Fibroblast of peridontal ligament (primary cell): ENCODE results near the gene TNS1.

Experiments
- DNase-seq: peaks from one replicate; pipeline ENCODE4 v3.0.0-alpha.2; 2010; ENCODE audit errors: extremely low read depth

The TNS1 gene

DNA sequence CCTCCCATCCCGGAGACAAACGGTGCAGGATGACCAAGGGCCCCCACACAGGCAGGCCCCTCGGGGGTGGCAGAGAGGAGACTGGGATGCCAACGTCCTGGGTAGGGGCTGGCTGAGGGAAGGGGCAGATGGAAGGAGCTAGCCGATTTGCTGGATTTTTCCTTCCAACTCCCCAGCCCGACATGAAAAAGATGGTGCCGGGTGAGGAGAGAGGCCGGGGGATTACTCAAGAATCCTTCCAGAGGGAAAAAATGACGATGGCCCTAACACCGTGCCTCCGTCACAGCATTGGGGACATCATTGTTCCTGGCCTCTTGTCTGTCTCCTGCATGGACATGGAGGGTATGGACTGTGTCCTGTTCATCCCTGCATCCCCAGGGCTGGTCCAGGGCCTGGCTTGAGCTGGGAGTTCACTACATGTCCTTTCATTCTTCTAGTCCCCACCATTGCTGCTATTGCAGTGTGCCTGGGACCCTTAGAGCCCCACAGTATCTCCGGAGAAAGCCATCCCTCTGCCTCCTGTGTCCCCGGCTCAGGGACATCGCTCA lies 217.7 kb downstream of the TNS1 start:
- DNase-seq = no peak

DNA sequence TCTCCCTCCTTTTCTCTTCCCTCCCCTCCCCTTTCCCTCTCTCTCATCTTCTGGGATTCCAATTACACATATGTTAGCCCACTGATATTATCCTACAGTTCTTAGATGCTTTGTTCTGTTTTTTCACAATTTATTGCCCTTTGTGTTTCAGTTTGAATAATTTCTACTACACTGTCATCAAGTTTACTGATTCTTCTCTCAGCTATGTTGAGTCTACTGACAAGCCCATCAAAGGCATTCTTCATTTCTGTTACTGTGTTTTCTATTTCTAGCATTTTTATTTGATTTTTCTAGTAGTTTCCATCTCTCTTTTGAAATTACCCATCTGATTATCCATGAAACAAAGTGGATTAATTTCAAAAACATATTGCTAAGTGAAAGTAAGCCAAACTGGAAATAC lies 219.6 kb downstream of the TNS1 start:
- no peak for DNase-seq

- DNase-seq = no peak
Observed at GRCh38 chr2:217777906-217778305, 224.9 kb downstream of the TNS1 start.

DNA sequence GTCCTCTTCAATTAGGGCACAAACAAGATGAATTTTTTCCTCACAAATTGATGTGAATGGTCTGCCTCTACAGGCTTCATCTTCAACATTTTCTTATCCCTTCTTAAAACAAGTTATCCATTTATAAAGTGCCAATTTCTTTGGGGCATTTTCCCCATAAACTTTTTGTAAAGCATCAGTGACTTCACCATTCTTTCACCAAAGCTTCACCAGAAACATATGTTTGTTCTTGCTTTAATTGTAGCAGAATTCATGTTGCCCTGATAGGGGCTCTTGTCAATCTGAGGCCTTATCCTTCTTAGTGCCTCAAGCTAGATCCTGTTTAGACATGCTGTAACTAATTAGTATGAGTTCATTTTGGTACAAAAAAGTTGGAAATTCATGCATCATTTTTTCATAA lies 226.2 kb downstream of the TNS1 start:
- no peak for DNase-seq

- peak; percentile 50 for DNase-seq
Observed at GRCh38 chr2:217775920-217776503, 226.8 kb downstream of the TNS1 start.

DNA sequence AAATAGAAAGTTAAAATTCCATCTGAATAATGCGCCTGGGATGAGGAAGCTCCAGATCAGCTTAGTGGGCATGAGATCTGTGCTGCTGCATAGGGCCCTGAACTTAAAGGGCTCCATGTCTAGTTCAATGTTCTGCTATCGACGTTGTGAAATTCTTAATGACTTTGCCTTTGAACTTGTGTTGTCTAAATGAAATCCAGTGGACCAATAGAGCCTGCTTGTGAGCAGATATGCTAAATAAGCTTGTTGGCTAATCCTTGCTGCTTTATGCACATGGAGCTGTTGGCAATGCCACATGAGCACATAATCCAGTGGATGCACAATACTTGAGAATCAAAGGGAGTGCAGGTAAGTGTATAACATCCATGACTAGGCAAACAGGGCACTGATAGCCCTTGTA lies 228.6 kb downstream of the TNS1 start:
- no peak for DNase-seq

DNA sequence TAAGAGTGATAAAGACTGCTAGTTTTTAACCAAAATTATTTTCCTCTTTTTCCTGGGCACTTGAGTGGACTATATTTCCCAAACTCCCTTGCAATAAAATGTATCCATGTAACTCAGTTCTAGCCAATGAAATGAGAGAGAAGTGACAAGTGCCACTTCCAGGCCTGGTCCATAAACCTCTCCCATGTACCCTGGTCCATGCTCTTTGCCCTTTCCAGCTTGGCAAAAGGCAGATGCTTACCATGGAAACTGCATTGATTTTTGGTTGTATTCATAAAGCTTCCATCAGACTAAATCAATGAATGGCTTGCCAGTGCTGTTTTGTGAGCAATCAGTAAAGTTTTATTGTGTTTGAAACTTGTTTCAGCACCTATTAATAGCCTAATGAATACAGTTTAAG lies 229.3 kb downstream of the TNS1 start:
- DNase-seq = no peak

GRCh38 chr2:217766356-217766755 lies 236.4 kb downstream of the TNS1 start:
- DNase-seq = no peak

DNA sequence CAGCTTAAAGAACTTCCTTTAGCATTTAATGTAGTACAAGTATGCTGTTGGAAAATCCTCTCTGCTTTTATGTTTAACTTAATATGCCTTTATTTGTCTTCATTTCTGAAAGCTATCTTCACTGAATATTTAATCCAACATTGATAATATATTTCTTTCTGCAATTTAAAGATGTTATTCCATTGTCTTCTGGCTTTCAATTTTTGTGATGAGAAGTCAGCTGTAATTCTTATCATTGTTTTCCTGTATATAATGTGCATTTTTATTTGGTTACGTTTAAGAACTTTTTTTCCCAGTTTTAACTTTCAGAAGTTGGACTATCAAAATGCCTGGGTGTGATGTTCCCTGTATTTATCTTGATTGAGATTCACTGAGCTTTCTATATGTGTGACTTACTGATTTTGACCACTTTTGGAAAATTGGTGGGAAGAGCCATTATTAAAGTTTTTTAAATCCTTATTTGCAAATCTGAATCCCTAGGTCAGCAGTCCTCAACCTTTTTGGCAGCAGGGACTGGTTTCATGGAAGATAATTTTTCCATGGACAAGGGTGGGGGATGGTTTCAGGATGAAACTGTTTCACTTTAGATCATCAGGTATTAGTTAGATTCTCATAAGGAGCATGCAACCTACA lies 241.0 kb downstream of the TNS1 start:
- no peak for DNase-seq

- no peak for DNase-seq
Observed at GRCh38 chr2:217759991-217760390, 242.8 kb downstream of the TNS1 start.

GRCh38 chr2:217757108-217757463 lies 245.7 kb downstream of the TNS1 start:
- no peak for DNase-seq

DNA sequence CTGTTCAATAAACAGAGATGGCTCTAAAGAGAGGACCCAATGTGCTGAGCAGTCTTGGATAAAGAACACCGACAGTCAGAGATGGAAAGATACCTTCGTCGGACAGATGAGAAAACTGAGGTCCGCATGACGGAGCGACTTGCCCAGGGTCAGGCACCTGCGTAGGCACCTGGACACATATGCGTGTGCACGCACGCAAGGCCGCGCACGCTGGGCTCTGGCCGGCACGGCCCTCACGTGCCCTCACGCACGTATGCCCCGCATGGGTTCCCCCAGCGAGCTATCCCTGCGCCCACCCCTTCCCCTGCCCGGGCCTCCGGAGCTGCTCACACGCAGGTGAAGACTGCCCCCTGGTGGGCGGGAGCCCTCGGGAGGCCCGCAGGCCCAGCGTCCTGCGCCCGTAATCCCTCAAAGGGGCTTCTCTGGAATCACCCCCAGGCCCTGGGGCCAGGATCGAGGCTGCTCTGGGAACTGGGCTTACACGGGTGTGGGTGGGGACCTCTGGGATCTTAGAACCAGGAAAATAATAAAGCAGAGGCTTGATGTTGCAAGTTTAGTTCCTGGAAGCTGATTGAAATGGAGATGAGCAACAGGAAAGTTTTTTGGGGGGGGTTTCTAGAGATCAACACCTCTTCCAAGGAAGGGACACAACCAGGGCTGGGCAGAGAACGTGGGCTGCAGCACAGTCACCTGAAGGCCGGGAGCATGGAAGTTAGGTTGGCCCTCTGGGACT lies 246.3 kb downstream of the TNS1 start:
- DNase-seq = peak; percentile 52

DNA sequence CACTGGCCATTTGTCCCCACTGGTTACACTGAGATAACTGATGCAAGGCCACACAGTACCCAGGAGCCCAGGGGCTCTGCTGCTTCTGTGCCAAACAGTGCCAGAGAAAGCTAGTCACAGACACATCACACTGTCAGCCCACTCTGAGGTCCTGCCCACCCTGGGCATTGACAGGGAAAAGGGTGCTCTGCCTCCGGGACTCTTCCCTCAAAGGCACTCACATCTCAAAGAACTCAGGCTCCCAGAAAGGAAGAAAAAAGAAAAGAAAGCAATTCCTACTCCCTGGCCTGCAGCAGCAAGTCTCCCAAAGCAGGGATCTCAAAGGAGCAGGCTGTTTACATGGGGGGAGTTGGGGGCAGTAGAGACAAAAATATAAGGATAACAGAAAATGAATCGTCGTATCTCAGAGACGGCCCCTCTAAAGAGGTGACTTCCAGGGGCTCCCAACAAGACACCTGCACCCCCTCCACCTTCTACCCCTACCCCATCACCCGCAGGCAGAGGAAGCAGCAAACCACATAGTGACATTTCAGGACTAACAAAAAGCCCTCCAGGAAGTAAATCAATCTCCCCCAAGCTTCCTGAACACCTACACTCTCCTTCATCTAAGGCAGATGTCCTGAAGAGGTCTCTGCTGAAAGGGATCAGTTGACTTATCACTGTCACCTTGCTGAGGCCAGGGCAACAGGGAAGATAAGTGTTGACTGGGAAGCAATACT lies 247.6 kb downstream of the TNS1 start:
- DNase-seq = no peak

DNA sequence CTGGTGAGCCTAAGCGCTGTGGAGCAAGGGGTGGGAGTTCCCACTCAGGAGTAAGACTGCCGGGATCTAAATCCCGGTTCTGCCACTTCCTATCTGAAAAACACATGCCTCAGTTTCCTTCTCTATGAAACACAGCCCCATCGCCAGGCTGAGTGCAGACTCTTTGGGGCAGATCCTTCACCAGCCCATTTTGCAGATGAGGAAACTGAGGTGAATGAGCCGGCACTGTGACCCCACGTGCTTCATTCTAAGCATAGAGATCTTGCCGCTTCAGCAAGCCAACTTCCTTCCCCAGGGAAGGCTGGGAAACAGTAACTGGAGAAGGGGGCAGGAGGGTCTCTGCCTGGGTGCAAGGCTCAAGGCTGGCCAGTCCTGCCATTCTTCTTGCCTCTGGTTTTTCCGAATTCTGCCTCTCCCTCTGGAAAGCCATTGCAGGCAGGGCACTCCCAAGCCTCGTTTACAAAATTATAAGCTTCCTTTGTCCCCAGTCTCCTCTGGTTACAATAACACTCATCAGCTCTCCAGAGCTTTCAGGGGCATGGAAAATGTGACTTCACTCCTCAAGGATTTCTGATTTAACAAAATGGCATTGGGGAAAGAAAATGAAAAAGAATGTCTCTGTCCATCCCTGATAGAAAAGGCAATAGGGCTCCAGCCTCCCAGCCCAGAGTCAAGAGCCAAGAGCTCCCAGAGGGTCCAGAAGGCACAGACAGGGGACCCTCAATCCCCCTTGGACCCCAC lies 249.2 kb downstream of the TNS1 start:
- DNase-seq = peak; percentile 64

GRCh38 chr2:217752714-217753459 lies 249.9 kb downstream of the TNS1 start:
- DNase-seq = no peak

DNA sequence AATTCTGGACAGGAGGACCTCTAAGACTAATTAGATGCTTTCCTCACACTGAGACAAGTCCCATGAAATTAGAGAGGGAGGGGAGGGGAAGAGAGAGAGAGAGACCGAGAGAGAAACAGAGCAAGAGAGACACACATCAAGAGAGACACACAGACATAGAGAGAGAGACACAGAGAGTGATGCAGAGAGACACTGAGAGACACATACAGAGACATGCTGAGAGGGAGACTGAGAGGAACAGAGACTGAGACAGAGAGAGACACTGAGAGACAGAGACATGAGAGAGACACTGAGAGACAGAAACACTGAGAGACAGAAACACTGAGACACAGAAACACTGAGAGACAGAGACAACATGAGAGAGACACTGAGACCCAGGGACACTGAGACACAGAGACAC lies 250.8 kb downstream of the TNS1 start:
- DNase-seq = no peak

- DNase-seq = no peak
Observed at GRCh38 chr2:217751192-217751591, 251.6 kb downstream of the TNS1 start.
